GM12878 (cell line): ENCODE measurements around the gene TTC39C. TPM values are rescaled to one million over a fixed set of nuclear protein-coding genes. Genes with fewer than 3 reads are reported as not detected.

Experiments
- ATF2 ChIP-seq: IDR thresholded peaks from 2 replicates; pipeline ENCODE4 v1.6.1; 2012; ENCODE audit warnings: low read length, inconsistent platforms
- ATF7 ChIP-seq: fragments of 450-650 bp; IDR thresholded peaks from 2 replicates; pipeline ENCODE4 v1.6.1; 2016; ENCODE audit warnings: low read depth, mild to moderate bottlenecking
- BCL11A ChIP-seq: IDR thresholded peaks from 2 replicates; pipeline ENCODE4 v1.6.1; 2011; ENCODE audit warnings: low read depth, low read length
- BCL3 ChIP-seq: IDR thresholded peaks from 2 replicates; pipeline ENCODE4 v1.6.1; 2011; ENCODE audit warnings: borderline replicate concordance, low read depth, mild to moderate bottlenecking, moderate library complexity, low read length; ENCODE audit not compliant: insufficient read depth, poor library complexity, severe bottlenecking
- BHLHE40 ChIP-seq, 2 experiments: fragments of 450-650 bp in 1 of 2; IDR thresholded peaks; 2 replicates each; pipeline ENCODE4 v1.6.1; 2011 to 2017; ENCODE audit warnings: low read depth in 2 of 2, borderline replicate concordance in 1 of 2, improper control_type of control experiment in 1 of 2, low read length in 1 of 2, mild to moderate bottlenecking in 1 of 2
- CHD2 ChIP-seq: IDR thresholded peaks from 2 replicates; pipeline ENCODE4 v1.6.1; 2011; ENCODE audit warnings: low read depth, low read length, improper control_type of control experiment, borderline replicate concordance
- ESRRA ChIP-seq: IDR thresholded peaks from 2 replicates; pipeline ENCODE4 v1.6.1; 2012; ENCODE audit warnings: mild to moderate bottlenecking, low read length, improper control_type of control experiment
- FOXK2 ChIP-seq: fragments of 450-650 bp; IDR thresholded peaks from 2 replicates; pipeline ENCODE4 v1.6.1; 2017; ENCODE audit warnings: mild to moderate bottlenecking, moderate library complexity
- GATAD2B ChIP-seq: fragments of 450-650 bp; conservative IDR thresholded peaks from 2 replicates; pipeline ENCODE4 v1.6.1; 2017; ENCODE audit warnings: low read depth, mild to moderate bottlenecking, moderate library complexity
- IKZF1 ChIP-seq: fragments of 450-650 bp; conservative IDR thresholded peaks from 2 replicates; pipeline ENCODE4 v1.6.1; 2017; ENCODE audit warnings: antibody characterized with exemption, mild to moderate bottlenecking
- JUND ChIP-seq: IDR thresholded peaks from 2 replicates; pipeline ENCODE4 v1.6.1; 2012; ENCODE audit warnings: low read depth, mild to moderate bottlenecking, low read length, improper control_type of control experiment, moderate library complexity
- MTA2 ChIP-seq: fragments of 450-650 bp; IDR thresholded peaks from 2 replicates; pipeline ENCODE4 v1.6.1; 2016; ENCODE audit warnings: low read depth, mild to moderate bottlenecking, moderate library complexity
- MTA3 ChIP-seq: IDR thresholded peaks from 2 replicates; pipeline ENCODE4 v1.6.1; 2012; ENCODE audit warnings: low read length, inconsistent platforms, borderline replicate concordance
- MXI1 ChIP-seq: fragments of 150-350 bp; IDR thresholded peaks from 2 replicates; pipeline ENCODE4 v1.6.1; 2011; ENCODE audit warnings: low read depth, mild to moderate bottlenecking, inconsistent platforms, low read length, improper control_type of control experiment
- NFIC ChIP-seq: IDR thresholded peaks from 2 replicates; pipeline ENCODE4 v1.6.1; 2012; ENCODE audit warnings: low read depth, mild to moderate bottlenecking, inconsistent platforms, low read length, moderate library complexity
- NFXL1 ChIP-seq: fragments of 450-650 bp; IDR thresholded peaks from 2 replicates; pipeline ENCODE4 v1.6.1; 2017; ENCODE audit warnings: antibody characterized with exemption, mild to moderate bottlenecking, borderline replicate concordance
- NFYA ChIP-seq: IDR thresholded peaks from 2 replicates; pipeline ENCODE4 v1.6.1; 2011; ENCODE audit warnings: low read depth, mild to moderate bottlenecking, low read length, improper control_type of control experiment, borderline replicate concordance
- NR2F1 ChIP-seq: fragments of 450-650 bp; conservative IDR thresholded peaks from 2 replicates; pipeline ENCODE4 v1.6.1; 2017; ENCODE audit warnings: mild to moderate bottlenecking
- RB1 ChIP-seq: fragments of 450-650 bp; formaldehyde crosslinking; IDR thresholded peaks from 2 replicates; pipeline ENCODE4 v1.6.1; 2017; ENCODE audit warnings: mild to moderate bottlenecking, borderline replicate concordance
- SMAD5 ChIP-seq: IDR thresholded peaks from 2 replicates; pipeline ENCODE4 v1.6.1; 2016; ENCODE audit warnings: antibody characterized with exemption, low read depth
- SMARCA5 ChIP-seq: fragments of 450-650 bp; IDR thresholded peaks from 2 replicates; pipeline ENCODE4 v1.6.1; 2017; ENCODE audit warnings: mild to moderate bottlenecking
- SPI1 ChIP-seq: IDR thresholded peaks from 2 replicates; pipeline ENCODE4 v1.6.1; 2011; ENCODE audit warnings: low read depth, mild to moderate bottlenecking, low read length, moderate library complexity, borderline replicate concordance; ENCODE audit not compliant: insufficient read depth
- SUZ12 ChIP-seq: fragments of 200-600 bp; sonication (generic); IDR thresholded peaks from one replicate; pipeline ENCODE4 v1.6.1; 2018; ENCODE audit warnings: antibody characterized with exemption, mild to moderate bottlenecking; ENCODE audit not compliant: unreplicated experiment
- TCF7 ChIP-seq: IDR thresholded peaks from 2 replicates; pipeline ENCODE4 v1.6.1; 2014; ENCODE audit warnings: antibody characterized with exemption, borderline replicate concordance
- USF2 ChIP-seq: IDR thresholded peaks from 2 replicates; pipeline ENCODE4 v1.6.1; 2011; ENCODE audit warnings: low read depth, low read length, improper control_type of control experiment, borderline replicate concordance
- WRNIP1 ChIP-seq: IDR thresholded peaks from 2 replicates; pipeline ENCODE4 v1.6.1; 2011; ENCODE audit warnings: low read depth, low read length, improper control_type of control experiment, borderline replicate concordance
- ZNF384 ChIP-seq: IDR thresholded peaks from 2 replicates; pipeline ENCODE4 v1.6.1; 2012; ENCODE audit warnings: low read depth, mild to moderate bottlenecking, low read length, improper control_type of control experiment, borderline replicate concordance
- polyA plus RNA-seq, 11 experiments: library from polyadenylated mRNA; depleted of rRNA in 4 of 11; unstranded in 6 of 11; stranded (reverse) in 5 of 11; fragments of >200 nt; fragmentation: Nextera tagmentation in 4 of 11; fragmentation: Illumina TruSeq in 1 of 11; extraction: Ambion mirVana in 4 of 11; extraction: Trizol in 1 of 11; gene quantifications; 1 replicate in 1 of 11; 2 replicates in 10 of 11; pipeline versions ENCODE4 v1.2.1 to v1.2.3, GENCODE V29; 2011 to 2016; ENCODE audit warnings: inconsistent platforms in 2 of 11, missing spikeins in 2 of 11, low read depth in 1 of 11
- total RNA-seq, 4 experiments: library from RNA; depleted of rRNA in 3 of 4; stranded (reverse); fragments of >200 nt in 3 of 4; fragmentation: Illumina TruSeq in 1 of 4; extraction: Trizol in 1 of 4; gene quantifications; 2 replicates each; pipeline versions ENCODE4 v1.2.1 to v1.2.3, GENCODE V29; 2013 to 2021

The TTC39C gene
- total and polyA plus RNA-seq, 10 of the 15 experiments (the other 5 are each of a cell fraction or from before 2014, with no cell fraction given), result 21.1 to 91.0 (median 64.8) TPM

DNA sequence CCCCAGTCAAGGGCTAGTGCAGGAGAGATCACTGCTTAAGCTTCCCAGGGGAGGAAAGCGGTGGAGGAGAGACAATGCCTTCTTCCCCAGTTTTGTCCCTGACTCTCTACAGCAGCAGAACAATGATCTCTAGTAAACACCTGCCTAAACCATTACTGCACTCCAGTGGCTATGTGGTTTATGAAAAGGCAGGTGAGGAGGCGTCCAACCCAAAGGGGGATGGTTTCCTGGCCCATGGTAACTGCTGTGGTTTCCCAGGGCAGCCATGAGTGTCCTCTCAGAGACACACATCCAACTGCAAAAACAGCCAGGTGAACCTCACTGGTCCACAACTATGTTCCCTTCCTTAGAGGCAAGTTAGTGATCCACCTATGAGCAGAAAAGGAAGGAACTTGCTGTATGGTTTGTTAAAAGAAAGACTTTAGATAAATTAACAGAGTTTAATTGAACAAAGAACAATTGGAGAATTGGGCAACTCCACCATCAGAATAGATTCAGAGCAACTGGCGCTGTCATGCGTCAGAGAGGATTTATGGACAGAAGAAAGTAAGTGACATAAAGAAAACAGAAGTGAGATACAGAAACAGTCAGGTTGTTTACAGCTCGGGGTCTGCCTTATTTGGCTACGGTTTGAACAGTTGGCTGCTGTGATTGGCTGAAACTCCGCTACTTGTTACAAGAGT, 4.8 kb upstream of the TTC39C start (continued):
- no peak for TF ChIP-seq NFIC
- peak; percentile 89 for TF ChIP-seq SPI1
- 0 out of 2 replicates have a peak, but pooled peaks have one; percentile 34 for TF ChIP-seq NR2F1
- TF ChIP-seq NFXL1, result no peak
- TF ChIP-seq IKZF1, result peak; percentile 93
- peak; percentile 69; the same call in 1 of the 2 replicates for TF ChIP-seq CHD2
- TF ChIP-seq BCL3, result no peak
- no peak for TF ChIP-seq USF2
- TF ChIP-seq NFYA, result no peak
- TF ChIP-seq GATAD2B, result peak; percentile 79; the same call in 1 of the 2 replicates
- TF ChIP-seq SMARCA5, result peak; percentile 73; the same call in 1 of the 2 replicates
- peak; percentile 57; the same call in 1 of the 2 replicates for TF ChIP-seq ATF7
- peak; percentile 76 for TF ChIP-seq MTA2
- TF ChIP-seq ATF2, result no peak
- TF ChIP-seq MXI1, result peak; percentile 33; the same call in 1 of the 2 replicates
- TF ChIP-seq BHLHE40 (IDR thresholded peaks at IDR 0.05; ENCODE audit: borderline replicate concordance in 1 of 2, low read depth in 2 of 2, low read length in 1 of 2), result peak; percentile 51 to 81; a peak in 3 of 4 replicates
- TF ChIP-seq FOXK2, result no peak
- TF ChIP-seq MTA3, result no peak
- peak; percentile 85; the same call in 1 of the 2 replicates for TF ChIP-seq BCL11A
- TF ChIP-seq JUND, result no peak
- no peak for TF ChIP-seq WRNIP1
- no peak for TF ChIP-seq TCF7
- TF ChIP-seq SUZ12, result no peak
- TF ChIP-seq ZNF384, result no peak
- no peak; the same call in 1 of the 2 replicates for TF ChIP-seq SMAD5
- TF ChIP-seq ESRRA, result no peak
- TF ChIP-seq RB1, result no peak
